ENCODE measurements around the gene UBE2L3.
"Not testable (repeated sequence)": the region's sequence is repeated elsewhere in the genome, so short reads cannot be mapped to it uniquely, and the experiment has no call there.

Gene UBE2L3

DNA sequence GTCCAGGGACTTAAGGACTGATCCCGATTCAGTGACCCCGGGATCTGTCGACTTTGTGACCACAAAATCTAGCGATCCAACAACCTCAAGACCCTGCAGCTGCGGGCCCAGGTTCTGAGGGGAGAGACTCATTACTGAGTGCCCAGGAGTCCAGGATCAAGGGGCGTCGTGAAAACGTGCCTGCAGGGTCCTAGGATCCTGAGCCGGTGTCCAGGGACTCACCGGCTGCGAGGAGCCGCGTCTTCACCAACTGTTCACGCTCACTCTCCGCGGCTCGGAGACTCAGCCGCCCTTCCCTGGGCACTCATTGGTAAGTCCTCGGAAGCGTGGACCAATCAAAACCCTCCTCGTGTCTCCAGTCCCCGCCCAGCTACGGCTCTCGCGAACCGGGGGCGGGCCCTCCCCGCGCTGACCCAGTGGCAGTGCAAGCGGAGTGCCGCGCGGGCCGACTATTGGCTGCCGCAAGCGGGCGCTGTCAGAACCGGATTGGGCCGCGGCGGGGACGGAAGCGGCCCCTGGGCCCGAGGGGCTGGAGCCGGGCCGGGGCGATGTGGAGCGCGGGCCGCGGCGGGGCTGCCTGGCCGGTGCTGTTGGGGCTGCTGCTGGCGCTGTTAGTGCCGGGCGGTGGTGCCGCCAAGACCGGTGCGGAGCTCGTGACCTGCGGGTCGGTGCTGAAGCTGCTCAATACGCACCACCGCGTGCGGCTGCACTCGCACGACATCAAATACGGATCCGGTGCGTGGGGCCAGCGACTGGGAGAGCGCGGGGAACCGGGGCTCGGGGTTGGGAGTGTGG lies 74.5 kb downstream of the UBE2L3 start, which contains the start of gene SDF2L1:
Gene SDF2L1, plus strand, starts transcription at position 514 of the 795 bp plus-strand sequence. Its CDS starts 35 bp downstream, at position 549.
- H3K4me1 ChIP-seq, result no peaks in the 10 kb centered on the region

DNA sequence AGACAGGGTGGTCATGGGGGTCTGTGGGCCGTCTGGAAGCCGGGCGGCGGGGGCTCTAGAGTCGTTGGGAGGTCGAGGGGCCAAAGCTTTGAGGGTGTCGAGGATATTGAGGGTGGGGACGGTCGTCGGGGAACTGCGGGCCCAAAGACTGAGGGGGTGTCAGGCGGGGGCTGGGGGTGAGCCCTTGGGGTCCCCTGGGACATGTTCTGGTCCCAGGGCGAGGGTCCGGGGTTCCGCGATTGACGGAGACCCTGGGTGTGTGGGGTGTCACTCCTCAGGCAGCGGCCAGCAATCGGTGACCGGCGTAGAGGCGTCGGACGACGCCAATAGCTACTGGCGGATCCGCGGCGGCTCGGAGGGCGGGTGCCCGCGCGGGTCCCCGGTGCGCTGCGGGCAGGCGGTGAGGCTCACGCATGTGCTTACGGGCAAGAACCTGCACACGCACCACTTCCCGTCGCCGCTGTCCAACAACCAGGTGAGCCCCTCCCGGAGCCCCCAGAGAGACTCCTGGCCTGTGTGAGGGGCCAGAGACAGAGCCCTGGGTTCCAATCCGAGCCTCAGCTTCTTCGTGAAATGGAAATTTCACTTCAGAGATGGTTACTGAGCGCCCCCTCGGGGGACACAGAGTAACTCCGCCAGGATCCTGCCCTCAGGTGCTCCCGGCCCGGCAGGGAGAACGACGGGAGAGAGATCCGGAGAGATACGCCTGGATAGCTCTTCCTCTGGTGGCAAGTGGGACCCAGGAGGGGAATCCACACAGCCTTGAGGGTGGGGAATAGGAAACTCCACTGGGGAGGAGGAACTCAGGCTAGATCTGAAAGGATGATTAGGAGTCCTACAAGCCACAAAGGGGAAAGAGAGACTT lies 75.3 kb downstream of the UBE2L3 start:
- H3K4me1 ChIP-seq, result no peaks in the 10 kb centered on the region
- H3K27ac ChIP-seq, result peak overlapping the region; percentile 29
- no peaks in the 10 kb centered on the region for H3K79me2 ChIP-seq
- no peaks in the 10 kb centered on the region for H3K27me3 ChIP-seq (ENCODE audit: control insufficient read depth, insufficient read depth, low read length)
- H2AFZ ChIP-seq, result peak overlapping the region; percentile 91
- H3K4me2 ChIP-seq (ENCODE audit: low read length), result peak overlapping the region; percentile 95
- H3K36me3 ChIP-seq (ENCODE audit: control insufficient read depth, insufficient read depth, low read length), result no peaks in the 10 kb centered on the region
- no peak overlapping the region for H3K9ac ChIP-seq
- TF ChIP-seq, protein P1, sequence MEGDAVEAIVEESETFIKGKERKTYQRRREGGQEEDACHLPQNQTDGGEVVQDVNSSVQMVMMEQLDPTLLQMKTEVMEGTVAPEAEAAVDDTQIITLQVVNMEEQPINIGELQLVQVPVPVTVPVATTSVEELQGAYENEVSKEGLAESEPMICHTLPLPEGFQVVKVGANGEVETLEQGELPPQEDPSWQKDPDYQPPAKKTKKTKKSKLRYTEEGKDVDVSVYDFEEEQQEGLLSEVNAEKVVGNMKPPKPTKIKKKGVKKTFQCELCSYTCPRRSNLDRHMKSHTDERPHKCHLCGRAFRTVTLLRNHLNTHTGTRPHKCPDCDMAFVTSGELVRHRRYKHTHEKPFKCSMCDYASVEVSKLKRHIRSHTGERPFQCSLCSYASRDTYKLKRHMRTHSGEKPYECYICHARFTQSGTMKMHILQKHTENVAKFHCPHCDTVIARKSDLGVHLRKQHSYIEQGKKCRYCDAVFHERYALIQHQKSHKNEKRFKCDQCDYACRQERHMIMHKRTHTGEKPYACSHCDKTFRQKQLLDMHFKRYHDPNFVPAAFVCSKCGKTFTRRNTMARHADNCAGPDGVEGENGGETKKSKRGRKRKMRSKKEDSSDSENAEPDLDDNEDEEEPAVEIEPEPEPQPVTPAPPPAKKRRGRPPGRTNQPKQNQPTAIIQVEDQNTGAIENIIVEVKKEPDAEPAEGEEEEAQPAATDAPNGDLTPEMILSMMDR (IDR thresholded peaks at IDR 0.05), result peak; percentile 24
- no peaks in the 10 kb centered on the region for H3K9me3 ChIP-seq (ENCODE audit: control insufficient read depth, low read length)
- peak overlapping the region; percentile 79 for H3K4me3 ChIP-seq (ENCODE audit: low read depth, low read length)

More for the DNA sequence above, 74.5 kb downstream of the UBE2L3 start, which contains the start of gene SDF2L1:
- H3K4me3 ChIP-seq (ENCODE audit: low read depth, low read length), result peak within 1 kb of the TSS; percentile 79
- peak within 1 kb of the TSS; percentile 29 for H3K27ac ChIP-seq
- TF ChIP-seq, protein P1 (IDR thresholded peaks at IDR 0.05), result peak; percentile 26
- peak within 1 kb of the TSS; percentile 91 for H2AFZ ChIP-seq
- no peaks in the 10 kb centered on the region for H3K36me3 ChIP-seq (ENCODE audit: control insufficient read depth, insufficient read depth, low read length)
- H3K27me3 ChIP-seq (ENCODE audit: control insufficient read depth, insufficient read depth, low read length), result no peaks in the 10 kb centered on the region
- H3K4me2 ChIP-seq (ENCODE audit: low read length), result peak within 1 kb of the TSS; percentile 95
- H3K79me2 ChIP-seq, result no peaks in the 10 kb centered on the region
- H3K9ac ChIP-seq, result no peak within 1 kb of the TSS
- H3K9me3 ChIP-seq (ENCODE audit: control insufficient read depth, low read length), result no peaks in the 10 kb centered on the region

DNA sequence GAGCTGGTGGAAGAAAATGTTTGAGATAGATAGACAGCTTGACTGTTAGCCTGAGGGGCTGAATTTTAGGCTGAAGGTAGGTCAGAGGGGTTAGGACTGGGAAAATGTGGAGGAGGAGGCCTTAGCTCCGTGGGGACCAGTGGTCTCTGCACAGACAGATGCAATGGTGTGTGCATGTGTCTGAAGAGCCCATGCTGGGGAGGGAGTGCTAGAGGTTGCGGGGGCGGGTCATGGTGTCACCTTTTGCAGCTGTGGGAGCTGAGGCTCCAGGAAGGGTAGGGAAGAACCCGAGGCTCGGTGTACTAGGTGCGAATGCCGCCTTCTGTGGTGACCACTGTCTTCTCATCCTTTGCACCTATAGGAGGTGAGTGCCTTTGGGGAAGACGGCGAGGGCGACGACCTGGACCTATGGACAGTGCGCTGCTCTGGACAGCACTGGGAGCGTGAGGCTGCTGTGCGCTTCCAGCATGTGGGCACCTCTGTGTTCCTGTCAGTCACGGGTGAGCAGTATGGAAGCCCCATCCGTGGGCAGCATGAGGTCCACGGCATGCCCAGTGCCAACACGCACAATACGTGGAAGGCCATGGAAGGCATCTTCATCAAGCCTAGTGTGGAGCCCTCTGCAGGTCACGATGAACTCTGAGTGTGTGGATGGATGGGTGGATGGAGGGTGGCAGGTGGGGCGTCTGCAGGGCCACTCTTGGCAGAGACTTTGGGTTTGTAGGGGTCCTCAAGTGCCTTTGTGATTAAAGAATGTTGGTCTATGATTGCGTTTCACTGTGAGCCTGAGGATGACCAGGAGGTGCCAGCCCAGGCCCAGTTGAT lies 76.2 kb downstream of the UBE2L3 start:
- Histone ChIP-seq H3K4me3 (ENCODE audit: low read depth, low read length) (no peak overlapping the region), H3K36me3 (ENCODE audit: control insufficient read depth, insufficient read depth, low read length) (no peaks in the 10 kb centered on the region), H3K27ac (no peak overlapping the region), H3K9me3 (ENCODE audit: control insufficient read depth, low read length) (no peaks in the 10 kb centered on the region), H3K27me3 (ENCODE audit: control insufficient read depth, insufficient read depth, low read length) (no peaks in the 10 kb centered on the region), H2AFZ (no peak overlapping the region), H3K9ac (no peak overlapping the region), H3K79me2 (no peaks in the 10 kb centered on the region), H3K4me1 (no peaks in the 10 kb centered on the region), H3K4me2 (ENCODE audit: low read length) (no peak overlapping the region)
- TF ChIP-seq, protein P1 (IDR thresholded peaks at IDR 0.05), result no peak

DNA sequence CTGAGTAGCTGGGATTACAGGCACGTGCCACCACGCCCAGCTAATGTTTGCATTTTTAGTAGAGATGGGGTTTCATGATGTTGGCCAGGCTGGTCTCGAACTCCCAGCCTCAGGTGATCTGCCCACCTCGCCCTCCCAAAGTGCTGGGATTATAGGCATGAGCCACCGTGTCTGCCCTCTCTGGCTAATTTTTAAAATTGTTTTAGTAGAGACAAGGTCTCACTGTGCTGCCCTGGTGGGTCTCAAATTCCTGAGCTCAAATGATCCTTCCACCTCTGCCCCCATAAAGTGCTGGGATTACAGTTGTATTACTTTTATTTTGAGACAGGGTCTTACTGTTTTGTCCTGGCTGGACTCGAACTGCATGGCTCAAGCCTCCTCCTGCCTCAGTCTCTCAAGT lies 78.0 kb downstream of the UBE2L3 start:
- H3K4me2 ChIP-seq (ENCODE audit: low read length); H3K27me3 ChIP-seq (ENCODE audit: control insufficient read depth, insufficient read depth, low read length); H2AFZ ChIP-seq; H3K9me3 ChIP-seq (ENCODE audit: control insufficient read depth, low read length); H3K4me1 ChIP-seq; H3K36me3 ChIP-seq (ENCODE audit: control insufficient read depth, insufficient read depth, low read length); H3K4me3 ChIP-seq (ENCODE audit: low read depth, low read length); H3K79me2 ChIP-seq; H3K27ac ChIP-seq; H3K9ac ChIP-seq: not testable (repeated sequence)
